Measurements from ENCODE around the gene DOCK8. TPM values are rescaled to one million over a fixed set of nuclear protein-coding genes. Genes with fewer than 3 reads are reported as not detected.

Gene DOCK8
- total RNA-seq, 4 donors from 2014 or later, result 5.1 to 15.1 (median 8.4) TPM

DNA sequence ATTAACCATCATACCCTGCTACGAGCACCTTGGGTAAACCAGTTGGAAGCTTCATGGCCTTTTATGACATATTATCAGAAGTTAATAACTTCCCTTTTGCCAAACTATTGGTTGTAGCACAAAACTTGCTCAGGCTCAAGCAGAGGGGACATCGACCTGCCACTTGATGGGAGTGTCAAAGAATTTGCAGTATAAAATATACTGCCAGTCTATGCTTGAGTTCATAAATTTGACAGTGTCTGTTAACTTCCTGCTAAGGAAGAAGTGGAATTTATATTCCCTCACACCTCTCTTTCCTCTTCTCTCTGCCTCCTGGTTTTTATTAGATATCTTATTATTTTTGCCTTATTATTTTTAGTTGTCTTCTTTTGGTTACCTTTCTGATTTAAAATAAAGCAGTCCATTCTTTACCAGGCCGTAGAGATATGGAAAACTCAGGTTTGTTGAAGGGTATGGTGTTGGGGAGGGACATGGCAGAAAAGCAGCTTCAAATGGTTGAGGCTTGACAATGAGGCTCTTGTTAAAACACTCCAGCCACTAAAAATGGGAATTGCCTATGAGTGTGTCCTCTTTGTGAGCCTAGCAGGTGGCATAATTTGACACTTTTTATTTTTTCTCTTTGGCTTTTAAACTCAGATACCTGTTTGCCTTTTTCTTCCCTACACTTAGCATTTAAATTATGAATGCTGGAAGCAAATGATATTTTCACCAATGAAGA lies 298.0 kb downstream of the DOCK8 start:
- intact Hi-C loops (cut with DNase I; ENCODE audit: low total_unique reads), result no loop called here
- no peak for TF ChIP-seq POLR2A (IDR thresholded peaks at IDR 0.05)
- no peak for TF ChIP-seq CTCF (IDR thresholded peaks at IDR 0.05)
- 73 to 83% methylated on average over 3 of the region's 3 CpGs for WGBS, 2 donors
- DNase-seq (ENCODE audit: low spot score in 2 of 2), result no peak
- no peak overlapping the region for H3K4me3 ChIP-seq (ENCODE audit: low read depth, poor library complexity, severe bottlenecking)

Other genes starting within 250 kb of the DOCK8 start
- gene WASHC1, start 185.4 kb upstream of the DOCK8 start, total RNA-seq, result 10 to 100 TPM in 1 of 4 donors, 1 to 10 TPM in 3; 7.6 to 16.2 (median 8.4) TPM
- under 1 TPM in 1 of 4 donors, not detected in 3; 0.91 TPM for gene FOXD4, start 96.4 kb upstream of the DOCK8 start, total RNA-seq
- 10 to 100 TPM; 26.8 to 37.2 (median 31.8) TPM for gene ZNG1A, start 35.8 kb upstream of the DOCK8 start, total RNA-seq